B cell (primary cell): ENCODE results near the gene CYP2U1. TPM values are rescaled to one million over a fixed set of nuclear protein-coding genes. Genes with fewer than 3 reads are reported as not detected.
"Not testable (repeated sequence)": the region's sequence is repeated elsewhere in the genome, so short reads cannot be mapped to it uniquely, and the experiment has no call there.

Experiments used
- ATAC-seq: fragments of 200-7000 bp; cut with Tn5 transposase; one replicate; pipeline ENCODE4 v1.10.0; 2021; ENCODE audit warnings: low read depth, mild to moderate bottlenecking, moderate number of reproducible peaks, moderate library complexity
- CTCF ChIA-PET: fragments of 350-600 bp; sonication (Branson Sonifier 250); formaldehyde crosslinking; loops from one replicate; lab custom pipeline; 2021; ENCODE audit warnings: antibody characterized with exemption, inconsistent platforms; lab: Charles Lee
- POLR2A ChIA-PET: fragments of 350-600 bp; sonication (Branson Sonifier 250); formaldehyde crosslinking; loops from one replicate; lab custom pipeline; 2021; ENCODE audit warnings: antibody characterized with exemption; lab: Charles Lee
- DNase-seq: peaks from one replicate; pipeline ENCODE4 v3.0.0; 2013
- H2AFZ ChIP-seq: 2 replicates; pipeline ENCODE4 v1.6.1; 2012; ENCODE audit warnings: mild to moderate bottlenecking, low read depth, low read length; ENCODE audit not compliant: insufficient read depth, poor library complexity, severe bottlenecking
- H3K27ac ChIP-seq, 2 donors: 1 replicate in 1 of 2; 2 replicates in 1 of 2; pipeline ENCODE4 v1.5.1; 2012 to 2013; ENCODE audit warnings: low read length in 2 of 2, mild to moderate bottlenecking in 2 of 2, moderate library complexity in 1 of 2
- H3K27me3 ChIP-seq, 4 experiments: fragments of 200-600 bp in 1 of 4; sonication (generic) in 1 of 4; replicated peaks in 1 of 4; 1 replicate in 2 of 4; 2 replicates in 2 of 4; pipeline versions ENCODE4 v1.6.1 to v1.7.0; 2013 to 2016; ENCODE audit warnings: low read length in 3 of 4, mild to moderate bottlenecking in 2 of 4, mixed read lengths in 1 of 4, moderate library complexity in 1 of 4; ENCODE audit not compliant: insufficient read depth in 4 of 4, control insufficient read depth in 3 of 4; ENCODE audit errors: control extremely low read depth in 1 of 4
- H3K36me3 ChIP-seq, 2 experiments: replicated peaks in 1 of 2; 1 replicate in 1 of 2; 2 replicates in 1 of 2; pipeline versions ENCODE4 v1.6.1 to v1.7.1; 2013; ENCODE audit warnings: low read length in 1 of 2; ENCODE audit not compliant: insufficient read depth in 2 of 2, control insufficient read depth in 1 of 2; ENCODE audit errors: control extremely low read depth in 1 of 2, extremely low read depth in 1 of 2
- H3K4me1 ChIP-seq, 2 donors: fragments of 200-600 bp in 1 of 2; sonication (generic) in 1 of 2; 1 replicate in 1 of 2; 2 replicates in 1 of 2; pipeline versions ENCODE4 v1.5.1 to v1.6.1; 2013 to 2017; ENCODE audit warnings: low read length in 2 of 2; ENCODE audit not compliant: control insufficient read depth in 2 of 2, insufficient read depth in 2 of 2
- H3K4me2 ChIP-seq: replicated peaks from 2 replicates; pipeline ENCODE3; 2012; ENCODE audit warnings: mild to moderate bottlenecking, low read depth, low read length; ENCODE audit not compliant: poor library complexity, severe bottlenecking
- H3K4me3 ChIP-seq, 5 experiments: fragments of 200-600 bp in 1 of 5; sonication (generic) in 1 of 5; 1 replicate in 3 of 5; 2 replicates in 2 of 5; pipeline versions ENCODE4 v1.5.1 to v1.7.0; 2011 to 2016; ENCODE audit warnings: low read length in 4 of 5, mild to moderate bottlenecking in 4 of 5, low read depth in 2 of 5, control low read depth in 1 of 5, moderate library complexity in 1 of 5; ENCODE audit not compliant: insufficient read depth in 1 of 5; ENCODE audit errors: control extremely low read depth in 1 of 5, extremely low read depth in 1 of 5
- H3K79me2 ChIP-seq: fragments of 200-600 bp; sonication (generic); one replicate; pipeline ENCODE4 v1.6.0; 2016; ENCODE audit warnings: low read length; ENCODE audit not compliant: control insufficient read depth, insufficient read depth
- H3K9ac ChIP-seq: fragments of 200-600 bp; sonication (generic); 2 replicates; pipeline ENCODE4 v1.6.1; 2017; ENCODE audit warnings: mild to moderate bottlenecking, low read length, moderate library complexity
- H3K9me3 ChIP-seq, 3 donors: one replicate each; pipeline versions ENCODE4 v1.6.1 to v1.7.1; 2013; ENCODE audit warnings: low read length in 2 of 3; ENCODE audit not compliant: control insufficient read depth in 2 of 3, insufficient read depth in 1 of 3; ENCODE audit errors: control extremely low read depth in 1 of 3
- H4K20me1 ChIP-seq: 2 replicates; pipeline ENCODE4 v1.6.0; 2012; ENCODE audit warnings: mild to moderate bottlenecking, low read length; ENCODE audit not compliant: insufficient read depth, control insufficient read depth, poor library complexity, severe bottlenecking
- H3K27ac Mint-ChIP-seq: one replicate; pipeline ENCODE4 v1.8.0; 2021; ENCODE audit warnings: mixed read lengths
- H3K27me3 Mint-ChIP-seq: one replicate; pipeline ENCODE4 v1.8.0; 2021; ENCODE audit warnings: mixed read lengths
- H3K4me1 Mint-ChIP-seq: one replicate; pipeline ENCODE4 v1.8.0; 2021; ENCODE audit warnings: mixed read lengths
- H3K4me3 Mint-ChIP-seq: one replicate; pipeline ENCODE4 v1.8.0; 2021; ENCODE audit warnings: mixed read lengths
- H3K9me3 Mint-ChIP-seq: one replicate; pipeline ENCODE4 v1.8.0; 2022; ENCODE audit warnings: mixed read lengths; ENCODE audit not compliant: insufficient read depth
- EZH2 ChIP-seq: IDR thresholded peaks from 2 replicates; pipeline ENCODE4 v1.6.1; 2012; ENCODE audit warnings: borderline replicate concordance, low read depth, mild to moderate bottlenecking, moderate library complexity, low read length; ENCODE audit not compliant: insufficient read depth, poor library complexity, severe bottlenecking
- WGBS: methylation state at CpG from one replicate; pipeline ENCODE4 v1.1.5; 2013; ENCODE audit warnings: missing lambda C conversion rate; ENCODE audit not compliant: insufficient coverage; 5-methylcytosine and 5-hydroxymethylcytosine counted together
- intact Hi-C: fragments of 100-400 bp; cut with micrococcal nuclease; formaldehyde crosslinking; loops from one replicate; pipeline ENCODE4 v1.10.0; 2022
- polyA plus RNA-seq: library from polyadenylated mRNA; depleted of rRNA; stranded (reverse); fragments of >200 nt; gene quantifications from 2 replicates; pipeline ENCODE4 v1.2.3, GENCODE V29; 2012
- total RNA-seq, 2 donors: library from RNA; stranded (reverse); fragments of 120-200 nt in 1 of 2; gene quantifications; 1 replicate in 1 of 2; 2 replicates in 1 of 2; pipeline versions ENCODE4 v1.2.3 to v1.2.4, GENCODE V29; 2013 to 2022
- TF ChIP-seq, protein P1 (sequence below): fragments of 200-600 bp; IDR thresholded peaks from one replicate; pipeline ENCODE4 v1.8.0; 2022; ENCODE audit warnings: antibody characterized with exemption, mild to moderate bottlenecking

CYP2U1 gene
- total and polyA plus RNA-seq, 2 donors (not counting 1 experiment from before 2014, with no cell fraction given) = 6.1 to 17.6 TPM

DNA sequence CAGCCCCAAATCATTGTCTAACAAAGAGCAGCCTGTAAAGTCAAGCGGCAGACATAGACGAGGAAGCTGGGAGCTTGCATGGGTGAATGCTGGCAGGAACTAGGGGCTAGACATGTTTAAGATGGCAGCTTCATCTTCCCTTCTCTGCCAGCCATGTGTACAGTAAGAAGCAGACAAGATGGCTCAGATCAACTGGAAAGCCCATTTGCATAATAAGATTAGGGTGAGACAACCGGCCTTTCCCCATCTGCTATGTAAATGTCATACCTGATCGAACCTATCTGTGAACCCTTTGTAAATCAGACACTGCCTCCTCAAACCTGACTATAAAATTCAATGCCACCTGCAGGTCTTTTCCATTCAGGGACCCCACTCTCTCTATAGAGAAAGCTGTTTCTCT, 35.6 kb downstream of the CYP2U1 start:
- Histone ChIP-seq H3K4me1 (no peaks in the 10 kb centered on the region), H4K20me1 (no peaks in the 10 kb centered on the region), H3K9ac (no peak overlapping the region), H3K4me3 (no peak overlapping the region), H2AFZ (no peak overlapping the region), H3K79me2 (no peaks in the 10 kb centered on the region), H3K9me3 (no peaks in the 10 kb centered on the region), H3K27ac (no peak overlapping the region), H3K4me2 (no peak overlapping the region), H3K36me3 (no peaks in the 10 kb centered on the region), H3K27me3 (no peaks in the 10 kb centered on the region)
- Mint-ChIP-seq H3K9me3 (no peaks in the 10 kb centered on the region), H3K4me3 (no peak overlapping the region), H3K27ac (no peak overlapping the region), H3K4me1 (no peaks in the 10 kb centered on the region), H3K27me3 (no peaks in the 10 kb centered on the region)
- ATAC-seq (no peak), DNase-seq (no peak)
- POLR2A ChIA-PET = no interaction called here
- intact Hi-C loops = no loop called here
- 78% methylated on average over 4 of the region's 4 CpGs for WGBS
- CTCF ChIA-PET = no interaction called here
- TF ChIP-seq EZH2 = no peak
- TF ChIP-seq, protein P1, sequence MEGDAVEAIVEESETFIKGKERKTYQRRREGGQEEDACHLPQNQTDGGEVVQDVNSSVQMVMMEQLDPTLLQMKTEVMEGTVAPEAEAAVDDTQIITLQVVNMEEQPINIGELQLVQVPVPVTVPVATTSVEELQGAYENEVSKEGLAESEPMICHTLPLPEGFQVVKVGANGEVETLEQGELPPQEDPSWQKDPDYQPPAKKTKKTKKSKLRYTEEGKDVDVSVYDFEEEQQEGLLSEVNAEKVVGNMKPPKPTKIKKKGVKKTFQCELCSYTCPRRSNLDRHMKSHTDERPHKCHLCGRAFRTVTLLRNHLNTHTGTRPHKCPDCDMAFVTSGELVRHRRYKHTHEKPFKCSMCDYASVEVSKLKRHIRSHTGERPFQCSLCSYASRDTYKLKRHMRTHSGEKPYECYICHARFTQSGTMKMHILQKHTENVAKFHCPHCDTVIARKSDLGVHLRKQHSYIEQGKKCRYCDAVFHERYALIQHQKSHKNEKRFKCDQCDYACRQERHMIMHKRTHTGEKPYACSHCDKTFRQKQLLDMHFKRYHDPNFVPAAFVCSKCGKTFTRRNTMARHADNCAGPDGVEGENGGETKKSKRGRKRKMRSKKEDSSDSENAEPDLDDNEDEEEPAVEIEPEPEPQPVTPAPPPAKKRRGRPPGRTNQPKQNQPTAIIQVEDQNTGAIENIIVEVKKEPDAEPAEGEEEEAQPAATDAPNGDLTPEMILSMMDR = no peak

DNA sequence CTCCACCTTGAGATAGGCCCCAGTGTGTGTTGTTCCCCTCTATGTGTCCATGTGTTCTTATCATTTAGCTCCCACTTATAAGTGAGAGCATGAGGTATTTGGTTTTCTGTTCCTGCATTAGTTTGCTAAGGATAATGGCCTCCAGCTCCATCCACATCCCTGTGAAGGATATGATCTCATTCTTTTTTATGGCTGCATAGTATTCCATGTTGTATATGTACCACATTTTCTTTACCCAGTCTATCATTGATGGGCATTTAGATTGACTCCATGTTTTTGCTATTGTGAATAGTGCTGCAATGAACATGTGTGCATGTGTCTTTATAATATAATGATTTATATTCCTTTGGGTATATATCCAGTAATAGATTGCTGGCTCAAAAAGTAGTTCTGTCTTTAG, 36.2 kb downstream of the CYP2U1 start:
- H3K36me3 ChIP-seq, CTCF ChIA-PET, H3K9me3 Mint-ChIP-seq, H3K9ac ChIP-seq, H3K4me3 Mint-ChIP-seq, H3K4me1 Mint-ChIP-seq, H3K27me3 ChIP-seq, H3K79me2 ChIP-seq, H3K4me2 ChIP-seq, intact Hi-C loops, H3K4me1 ChIP-seq, POLR2A ChIA-PET, DNase-seq, H3K9me3 ChIP-seq, ATAC-seq, H3K27ac ChIP-seq, H3K4me3 ChIP-seq, H2AFZ ChIP-seq, H3K27ac Mint-ChIP-seq, H4K20me1 ChIP-seq, H3K27me3 Mint-ChIP-seq: not testable (repeated sequence)

DNA sequence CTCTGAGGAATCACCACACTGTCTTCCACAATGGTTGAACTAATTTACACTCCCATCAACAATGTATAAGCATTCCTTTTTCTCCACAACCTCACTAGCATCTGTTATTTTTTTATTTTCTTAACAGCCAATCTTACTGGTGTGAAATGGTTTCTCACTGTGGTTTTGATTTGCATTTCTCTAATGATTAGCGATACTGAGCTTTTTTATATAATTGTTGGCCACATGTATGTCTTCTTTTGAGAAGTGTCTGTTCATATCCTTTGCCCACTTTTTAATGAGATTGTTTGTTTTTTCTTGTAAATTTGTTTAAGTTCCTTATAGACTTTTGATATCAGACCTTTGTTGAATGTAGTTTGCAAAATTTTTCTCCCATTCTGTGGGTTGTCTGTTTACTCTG, 36.6 kb downstream of the CYP2U1 start:
- H3K27ac ChIP-seq, H2AFZ ChIP-seq, H3K9me3 Mint-ChIP-seq, H3K36me3 ChIP-seq, H3K27me3 ChIP-seq, ATAC-seq, H4K20me1 ChIP-seq, H3K4me2 ChIP-seq, intact Hi-C loops, CTCF ChIA-PET, H3K4me1 ChIP-seq, H3K9ac ChIP-seq, POLR2A ChIA-PET, H3K4me1 Mint-ChIP-seq, DNase-seq, H3K4me3 ChIP-seq, H3K79me2 ChIP-seq, H3K4me3 Mint-ChIP-seq, H3K27me3 Mint-ChIP-seq, H3K9me3 ChIP-seq, H3K27ac Mint-ChIP-seq: not testable (repeated sequence)
- no CpG with 5 or more reads among the region's 1 CpG for WGBS
